ENCODE data around the gene LSG1.
"Not testable (repeated sequence)": the region's sequence is repeated elsewhere in the genome, so short reads cannot be mapped to it uniquely, and the experiment has no call there.

Gene LSG1

DNA sequence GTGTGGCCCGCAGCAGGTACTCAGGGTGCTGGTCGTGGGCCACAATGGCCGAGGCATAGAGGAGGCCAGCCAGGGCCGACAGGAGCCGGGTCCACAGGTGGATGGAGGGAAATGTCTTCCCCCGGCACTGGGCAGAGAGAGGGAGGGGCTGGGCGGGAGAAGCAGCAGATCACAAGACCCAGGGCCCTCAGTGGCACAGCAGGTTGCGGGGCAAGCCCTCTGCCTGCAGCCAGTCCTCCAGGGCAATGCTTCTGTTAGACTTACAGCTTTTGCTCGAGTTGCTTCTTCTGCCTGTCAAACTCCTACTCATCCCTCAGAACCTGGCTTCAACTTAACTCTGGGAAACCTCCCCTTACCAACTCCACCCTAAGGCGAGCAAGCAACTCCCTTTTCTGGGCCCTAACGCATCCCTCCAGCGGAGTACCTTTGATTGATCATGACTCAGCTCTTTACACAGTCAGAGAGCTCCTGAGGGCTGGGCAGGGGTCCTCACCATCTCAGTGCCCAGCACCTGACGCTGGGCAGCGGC lies 54.8 kb downstream of the LSG1 start:
- no peak for DNase-seq

DNA sequence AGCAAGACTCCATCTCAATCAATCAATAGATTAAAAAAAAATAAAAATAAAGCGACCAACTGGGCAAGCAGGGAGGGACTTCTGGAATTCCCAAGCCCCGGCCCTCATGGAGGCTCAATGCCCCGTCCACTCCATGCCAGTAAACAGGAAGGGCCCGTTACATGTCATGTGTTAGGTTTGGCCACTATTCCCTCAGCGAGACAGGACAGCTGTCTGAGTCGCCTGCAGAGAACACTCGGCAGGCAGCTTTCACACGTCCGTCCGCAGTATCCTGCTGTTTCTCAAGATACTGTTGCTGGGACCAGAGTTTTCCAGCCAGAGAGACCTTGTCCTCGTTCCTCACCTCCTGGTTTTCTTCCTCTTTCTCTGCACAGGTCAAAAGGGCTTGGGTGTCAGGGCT lies 56.8 kb downstream of the LSG1 start:
- DNase-seq: no peak

DNA sequence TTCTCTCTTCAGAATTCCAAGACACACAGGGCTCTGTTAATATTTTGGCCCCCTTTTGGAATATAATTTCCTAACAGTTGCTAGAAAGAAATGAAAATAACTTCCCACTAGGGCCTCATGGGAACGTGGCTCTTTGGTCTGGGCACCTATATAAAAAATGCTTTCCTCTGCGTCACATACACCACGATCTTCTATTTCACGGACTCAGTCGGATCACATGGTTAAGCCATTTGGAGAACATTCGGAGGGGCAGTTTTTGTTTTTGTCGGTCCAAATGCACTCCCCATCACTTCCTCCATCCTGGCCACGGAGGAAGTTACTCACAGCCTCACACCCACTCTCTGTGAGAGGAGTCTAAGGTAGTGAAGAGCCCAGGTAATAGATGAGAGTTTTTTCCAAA lies 59.8 kb downstream of the LSG1 start:
- DNase-seq: no peak

DNA sequence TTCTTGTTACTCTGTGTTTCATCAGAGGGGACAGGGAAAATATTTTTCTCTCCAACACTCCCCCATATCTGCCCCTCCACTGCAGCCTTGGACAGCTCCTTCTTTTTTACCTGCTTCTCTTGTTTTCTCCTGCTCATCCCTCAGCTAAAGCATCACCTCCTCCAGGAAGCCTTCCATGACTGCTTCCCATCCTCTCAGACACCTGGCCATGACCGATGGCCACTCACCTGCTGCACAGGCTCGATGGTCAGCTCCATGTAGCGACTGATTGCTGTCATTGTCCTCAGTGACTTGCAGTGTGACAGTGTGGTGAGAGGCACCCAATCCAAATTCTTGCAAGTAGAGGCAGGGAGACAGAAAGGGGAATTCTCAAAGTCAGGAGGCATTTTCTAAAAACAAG lies 61.3 kb downstream of the LSG1 start:
- no peak for DNase-seq

DNA sequence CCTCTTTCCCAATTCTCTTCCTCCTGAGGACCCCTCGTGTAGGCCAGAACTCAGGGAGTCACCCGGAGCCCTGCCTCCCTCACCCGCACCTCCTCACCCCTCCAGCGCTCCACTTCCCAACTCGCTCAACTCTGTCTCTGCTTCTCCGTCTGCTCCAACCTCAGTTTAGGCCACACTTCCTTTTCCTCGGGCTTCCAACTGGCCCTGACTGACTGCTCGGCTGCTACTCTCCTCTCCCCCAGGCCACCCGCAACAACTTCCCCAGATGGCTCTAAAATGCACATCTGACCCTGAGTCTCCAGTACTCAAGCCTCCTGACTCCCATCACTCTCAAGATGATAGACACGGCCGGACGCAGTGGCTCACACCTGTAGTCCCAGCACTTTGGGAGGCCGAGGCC lies 62.4 kb downstream of the LSG1 start:
- DNase-seq: no peak

DNA sequence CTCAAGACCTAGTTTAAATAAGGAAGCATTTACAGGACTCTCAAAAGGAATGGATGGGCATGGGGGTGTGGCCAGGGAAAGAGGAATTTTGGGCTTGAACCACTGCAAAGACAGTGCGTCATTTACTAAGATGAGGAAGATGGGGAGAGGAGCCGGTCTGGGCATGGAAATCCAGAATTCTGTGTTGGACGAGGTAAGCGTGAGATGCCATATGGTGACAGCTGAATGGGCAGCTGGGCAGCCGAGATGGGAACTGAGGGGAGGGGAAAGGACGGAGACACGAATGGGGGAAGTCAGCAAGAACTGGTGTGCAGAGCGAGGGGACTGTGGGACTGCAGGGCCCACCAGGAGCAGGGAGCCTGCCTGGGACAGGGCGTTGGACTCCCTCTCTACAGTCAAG lies 63.0 kb downstream of the LSG1 start:
- no peak for DNase-seq

DNA sequence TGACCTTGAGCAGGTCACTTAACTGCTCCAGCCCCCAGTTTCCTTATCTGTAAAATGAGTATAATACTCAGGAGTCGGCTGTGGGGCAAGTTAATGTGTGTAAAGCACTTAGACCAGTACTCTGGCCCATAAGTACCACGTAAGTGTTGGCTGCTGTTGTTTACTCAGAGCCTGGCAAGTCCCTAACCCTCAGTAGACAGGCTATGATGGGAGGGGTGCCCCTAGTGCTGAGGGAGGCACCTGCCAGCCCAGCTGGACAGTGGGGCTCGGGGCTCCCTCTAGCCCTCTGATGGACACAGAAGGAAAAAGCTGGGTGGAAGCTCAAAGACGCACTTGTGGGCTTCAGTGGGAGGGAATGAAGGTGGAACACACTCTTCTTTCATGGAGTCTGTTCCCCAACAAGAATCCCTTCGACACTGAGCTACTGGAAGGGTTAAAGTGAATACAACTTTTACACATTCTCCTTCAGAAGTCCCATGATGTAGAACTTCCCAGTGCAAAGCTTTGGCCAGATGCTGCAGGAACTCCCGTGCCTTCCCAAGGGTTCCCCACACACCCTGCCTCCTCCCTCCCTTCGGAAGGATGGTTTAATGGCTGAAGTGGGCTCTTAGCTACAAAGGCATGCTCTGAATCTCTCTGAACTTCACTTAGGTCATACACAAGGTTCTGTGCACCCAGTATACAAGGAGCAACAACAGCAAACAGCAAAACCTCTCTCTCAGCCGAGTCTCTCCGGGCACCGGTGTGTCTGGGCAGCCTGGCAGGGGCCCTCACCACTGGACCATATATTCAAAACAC lies 64.2 kb downstream of the LSG1 start:
- DNase-seq: no peak

DNA sequence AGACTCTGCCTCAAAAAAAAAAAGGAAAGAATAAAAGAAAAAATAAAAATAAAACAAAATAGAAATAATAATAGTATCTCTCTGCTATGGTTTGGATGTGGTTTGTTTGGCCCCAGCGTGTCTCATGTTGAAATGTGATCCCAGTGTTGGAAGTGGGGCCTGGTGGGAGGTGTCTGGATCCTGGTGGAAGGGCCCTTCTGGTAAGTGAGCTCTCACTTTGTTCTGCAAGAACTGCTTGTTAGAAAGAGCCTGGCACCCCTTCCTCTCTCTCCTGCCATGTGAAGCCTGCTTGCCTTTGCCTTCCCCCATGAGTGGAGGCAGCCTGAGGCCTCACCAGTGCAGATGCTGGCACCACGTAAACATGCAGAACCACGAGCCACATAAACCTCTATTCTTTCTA lies 65.0 kb downstream of the LSG1 start:
- DNase-seq: no peak

DNA sequence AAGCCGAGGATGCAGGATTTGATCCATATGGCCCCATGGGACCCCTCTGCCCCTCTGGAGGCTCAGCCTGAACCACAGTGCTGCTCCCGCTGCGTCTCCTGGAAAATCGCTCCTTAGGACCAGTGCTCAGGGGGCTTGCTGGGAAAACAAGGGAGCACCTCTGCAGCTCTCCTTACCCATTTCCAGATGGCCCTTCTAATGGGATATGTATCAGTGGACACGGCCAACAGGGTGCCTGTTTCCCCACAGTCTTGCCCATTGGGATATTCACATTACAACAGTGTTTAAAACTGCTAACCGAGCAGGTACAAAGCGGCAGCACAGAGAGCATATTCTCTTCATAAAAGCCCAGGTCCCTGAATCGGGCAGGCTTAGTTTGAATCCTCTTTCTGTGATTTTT lies 65.8 kb downstream of the LSG1 start:
- no peak for DNase-seq

DNA sequence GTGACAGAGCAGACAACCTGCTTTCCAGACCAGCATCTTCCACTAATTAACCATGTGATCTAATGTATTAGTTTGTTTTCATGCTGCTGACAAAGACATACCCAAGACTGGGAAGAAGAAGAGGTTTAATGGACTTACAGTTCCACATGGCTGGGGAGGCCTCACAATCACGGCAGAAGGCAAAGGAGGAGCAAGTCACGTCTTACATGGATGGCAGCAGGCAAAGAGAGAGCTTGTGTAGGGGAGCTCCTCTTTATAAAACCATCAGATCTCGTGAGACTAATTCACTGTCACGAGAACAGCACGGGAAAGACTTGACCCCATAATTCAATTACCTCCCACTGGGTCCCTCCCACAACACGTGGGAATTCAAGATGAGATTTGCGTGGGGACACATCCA lies 66.7 kb downstream of the LSG1 start:
- DNase-seq: not testable (repeated sequence)

DNA sequence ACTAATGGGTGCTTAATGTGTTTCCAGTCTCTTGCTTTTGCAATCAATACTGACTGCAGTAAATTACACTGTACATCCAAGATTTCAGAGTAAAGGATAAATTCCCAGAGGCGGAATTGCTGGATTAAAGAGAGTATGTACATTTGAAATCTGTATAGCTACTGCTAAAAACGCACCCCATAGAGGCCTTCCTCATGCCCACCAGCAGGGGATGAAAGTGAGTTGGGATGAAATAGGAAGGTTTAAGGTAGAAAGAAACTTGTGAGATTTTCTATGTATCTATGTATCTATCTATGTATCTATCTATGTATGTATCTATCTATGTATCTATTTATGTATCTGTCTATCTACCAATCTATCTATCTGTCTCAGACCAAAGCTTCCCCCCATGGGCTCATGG lies 67.2 kb downstream of the LSG1 start:
- no peak for DNase-seq

DNA sequence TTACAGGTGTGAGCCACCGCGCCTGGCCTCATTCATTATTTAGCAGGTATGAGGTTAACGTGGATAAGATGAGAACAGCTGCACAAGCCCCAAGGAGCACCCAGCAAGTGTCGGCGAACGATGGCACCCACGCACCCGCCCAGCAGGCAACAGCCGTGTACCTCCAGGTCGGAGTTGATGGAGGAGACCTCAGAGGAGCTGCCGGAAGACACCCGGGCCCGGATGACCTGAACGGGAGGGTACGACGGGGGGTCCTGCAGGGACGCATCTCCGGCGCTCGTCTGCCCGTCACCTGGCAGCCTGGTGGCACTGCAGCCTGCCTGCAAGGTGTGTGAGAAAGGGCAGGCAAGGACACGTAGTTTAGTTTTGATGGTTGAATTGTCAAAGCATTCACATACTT lies 67.9 kb downstream of the LSG1 start:
- no peak for DNase-seq

DNA sequence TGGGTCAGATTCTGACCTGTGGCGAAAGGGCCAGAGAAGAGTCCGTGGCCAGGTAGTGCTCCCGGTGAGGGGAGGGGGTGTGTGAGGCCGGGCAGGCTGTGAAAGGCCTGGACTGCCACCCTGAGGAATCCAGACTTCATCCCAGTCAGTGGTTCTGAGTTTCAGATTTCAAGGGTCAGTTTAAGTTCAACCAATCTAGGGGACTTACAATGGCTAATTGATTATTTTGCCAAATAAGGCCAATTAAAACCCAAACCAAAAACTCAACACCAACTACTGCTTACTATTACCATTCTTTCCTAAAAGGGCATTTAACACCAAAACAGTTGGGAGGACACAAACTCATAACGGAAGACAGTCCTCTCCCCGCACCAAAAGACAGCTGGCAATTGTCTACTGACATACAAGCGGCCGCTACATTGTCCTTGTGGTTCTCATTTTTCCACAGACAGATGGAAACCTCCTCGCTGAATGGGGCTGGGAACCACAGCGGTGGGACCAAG lies 69.3 kb downstream of the LSG1 start:
- DNase-seq: no peak

DNA sequence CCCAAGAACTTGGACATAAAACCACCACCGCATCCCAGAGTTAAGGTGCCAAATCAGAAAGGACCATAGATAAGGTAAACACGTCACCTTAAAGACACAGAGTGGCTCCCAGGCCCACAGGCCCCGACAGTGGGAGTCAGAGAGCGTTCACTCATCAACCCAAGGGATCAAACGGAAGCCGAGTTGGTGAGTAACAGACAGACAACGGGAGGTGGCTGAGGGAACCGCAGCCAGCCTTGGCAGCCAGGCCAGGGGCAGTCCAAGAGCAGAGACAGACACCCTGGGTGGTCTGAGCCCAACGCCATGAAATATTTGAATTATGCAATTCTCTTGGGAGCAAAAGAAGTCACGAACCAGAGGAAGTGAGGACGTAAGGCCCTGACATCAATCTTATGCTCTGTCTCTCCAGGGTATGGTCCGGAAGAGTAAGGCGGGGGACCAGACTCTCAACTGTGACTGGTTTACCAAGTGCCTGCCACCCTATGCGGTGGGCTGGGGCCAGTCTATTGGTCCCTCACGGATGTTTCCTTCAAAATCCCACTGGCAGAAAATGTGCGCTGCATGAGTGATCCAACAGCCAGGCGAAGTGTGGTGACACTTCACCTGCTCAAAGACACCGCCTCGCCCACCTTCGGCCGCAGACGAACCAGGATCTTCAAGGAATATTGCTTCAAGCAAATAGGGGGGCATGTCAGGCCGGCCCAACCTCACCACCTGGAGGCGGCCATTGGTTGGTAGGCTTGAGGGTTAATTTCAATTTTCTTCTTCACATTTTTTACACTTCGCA lies 73.0 kb downstream of the LSG1 start:
- no peak for DNase-seq

DNA sequence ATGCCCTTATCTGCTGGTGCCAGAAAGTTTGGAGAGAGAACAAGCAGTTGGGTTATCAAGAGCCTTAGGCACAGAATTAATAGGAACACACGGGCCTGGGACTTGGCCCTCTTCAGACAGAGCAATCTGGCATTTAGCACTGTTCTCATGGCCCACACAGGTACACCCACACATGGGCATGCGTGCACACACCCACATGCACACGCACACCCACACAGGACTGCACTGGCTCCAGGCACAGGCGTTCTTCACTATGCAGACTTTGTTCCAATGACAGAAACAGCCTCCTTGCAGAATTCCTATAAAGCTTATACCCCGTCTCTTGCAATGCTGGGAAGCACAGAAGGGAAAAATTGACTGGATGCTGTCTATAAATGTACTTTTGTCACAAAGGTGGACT lies 75.1 kb downstream of the LSG1 start:
- no peak for DNase-seq

DNA sequence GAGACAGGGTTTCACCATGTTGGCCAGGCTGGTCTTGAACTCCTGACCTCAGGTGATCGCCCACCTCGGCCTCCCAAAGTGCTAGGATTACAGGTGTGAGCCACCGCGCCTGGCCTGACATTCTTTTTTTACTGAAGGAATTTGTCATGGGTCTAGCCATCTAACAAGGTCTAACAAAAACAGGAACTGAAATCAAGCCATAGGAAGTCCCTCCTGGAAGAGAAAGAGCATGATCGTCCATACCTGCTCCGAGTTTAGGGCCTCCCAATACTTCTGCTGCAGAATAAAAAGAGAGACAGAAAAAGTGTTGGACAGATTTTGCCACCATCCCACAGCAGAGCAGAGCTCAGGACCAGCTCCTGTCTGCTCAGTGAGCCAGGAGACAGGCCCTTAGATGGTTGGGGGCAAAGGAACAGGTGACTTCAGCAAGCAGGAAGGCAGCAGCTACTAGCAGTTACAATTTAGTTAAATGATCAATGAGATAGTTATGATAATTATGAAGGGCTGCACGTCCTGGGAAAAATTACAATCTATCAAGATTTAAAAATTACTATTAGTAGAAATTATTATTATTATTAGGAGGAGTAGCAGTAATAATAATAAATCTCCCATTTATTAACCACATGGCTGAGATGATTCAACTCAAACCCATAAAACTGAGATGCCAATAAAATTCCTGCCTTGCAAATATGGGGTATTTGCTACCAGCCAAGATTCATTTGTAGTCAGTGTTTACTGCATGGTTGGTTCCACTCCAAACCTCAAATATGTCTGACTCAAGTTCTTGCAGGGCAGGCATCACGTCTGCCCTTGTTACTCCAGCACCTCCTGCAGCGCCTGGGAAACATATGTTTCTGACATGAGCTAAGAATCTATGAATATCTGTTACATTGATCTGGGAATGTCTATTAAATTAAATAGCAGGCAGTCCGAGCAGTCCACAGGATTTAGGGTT lies 78.9 kb downstream of the LSG1 start:
- no peak for DNase-seq

Measured in T-helper 1 cell (primary cell).